ENCODE data around the gene ICAM4.
"Not testable (repeated sequence)": the region's sequence is repeated elsewhere in the genome, so short reads cannot be mapped to it uniquely, and the experiment has no call there.

The ICAM4 gene

GRCh38 chr19:10334588-10335351 is 48.0 kb downstream of the ICAM4 start:
- no peak overlapping the region; the same call in 1 of the 2 replicates for H3K9ac ChIP-seq (ENCODE audit: low read depth, low read length)
- peak overlapping the region; percentile 82 for H3K4me3 ChIP-seq (ENCODE audit: low read length)
- H3K27ac ChIP-seq (ENCODE audit: low read depth, low read length), result no peak overlapping the region
- peaks cover 10% of the 10 kb centered on the region; the same call in 1 of the 2 replicates for H3K27me3 ChIP-seq (ENCODE audit: insufficient read depth, low read length)
- H3K36me3 ChIP-seq (ENCODE audit: insufficient read depth, low read length), result peaks cover 15% of the 10 kb centered on the region
- 6% methylated on average over 59 of the region's 59 CpGs for WGBS
- no peaks in the 10 kb centered on the region for H3K9me3 ChIP-seq (ENCODE audit: insufficient read depth, low read depth, low read length)
- peaks cover 8% of the 10 kb centered on the region for H3K4me1 ChIP-seq (ENCODE audit: insufficient read depth, low read length)

- Histone ChIP-seq H3K27ac (ENCODE audit: low read depth, low read length) (no peak overlapping the region), H3K36me3 (ENCODE audit: insufficient read depth, low read length) (peaks cover 8% of the 10 kb centered on the region), H3K9ac (ENCODE audit: low read depth, low read length) (no peak overlapping the region), H3K4me3 (ENCODE audit: low read length) (peak overlapping the region; percentile 82; the same call in 1 of the 2 replicates), H3K27me3 (ENCODE audit: insufficient read depth, low read length) (peaks cover 10% of the 10 kb centered on the region; the same call in 1 of the 2 replicates), H3K9me3 (ENCODE audit: insufficient read depth, low read depth, low read length) (no peaks in the 10 kb centered on the region), H3K4me1 (ENCODE audit: insufficient read depth, low read length) (peaks cover 8% of the 10 kb centered on the region)
- 64% methylated on average over 24 of the region's 26 CpGs for WGBS
Measured at GRCh38 chr19:10335352-10335985, 48.7 kb downstream of the ICAM4 start.

- H3K9ac ChIP-seq (ENCODE audit: low read depth, low read length); H3K27me3 ChIP-seq (ENCODE audit: insufficient read depth, low read length); H3K36me3 ChIP-seq (ENCODE audit: insufficient read depth, low read length); H3K4me3 ChIP-seq (ENCODE audit: low read length); H3K9me3 ChIP-seq (ENCODE audit: insufficient read depth, low read depth, low read length); H3K4me1 ChIP-seq (ENCODE audit: insufficient read depth, low read length); H3K27ac ChIP-seq (ENCODE audit: low read depth, low read length): not testable (repeated sequence)
- 91% methylated on average over 9 of the region's 9 CpGs for WGBS
Measured at GRCh38 chr19:10336725-10337124, 50.0 kb downstream of the ICAM4 start.
